GM12892 (cell line): ENCODE data around the gene C1R.

Experiments
- POLR2A ChIP-seq: IDR thresholded peaks from 2 replicates; pipeline ENCODE4 v1.6.1; 2011; ENCODE audit warnings: low read depth, low read length, control low read depth
- POLR2AphosphoS5 ChIP-seq: IDR thresholded peaks from 2 replicates; pipeline ENCODE4 v1.6.1; 2011; ENCODE audit warnings: low read depth, low read length, control low read depth
- TAF1 ChIP-seq: IDR thresholded peaks from 2 replicates; pipeline ENCODE4 v1.6.1; 2011; ENCODE audit warnings: low read depth, mild to moderate bottlenecking, control low read depth, low read length, borderline replicate concordance

- TF ChIP-seq POLR2A (no peak), POLR2AphosphoS5 (no peak), TAF1 (no peak)
Observed at GRCh38 chr12:7103837-7104584, 11.8 kb upstream of the C1R start.
